Suppressor macrophage (primary cell): ENCODE measurements around the gene WDR49.

Experiments
- DNase-seq, 4 experiments: peaks; one replicate each; pipeline ENCODE4 v3.0.0-alpha.2; 2020 to 2022

Gene WDR49

DNA sequence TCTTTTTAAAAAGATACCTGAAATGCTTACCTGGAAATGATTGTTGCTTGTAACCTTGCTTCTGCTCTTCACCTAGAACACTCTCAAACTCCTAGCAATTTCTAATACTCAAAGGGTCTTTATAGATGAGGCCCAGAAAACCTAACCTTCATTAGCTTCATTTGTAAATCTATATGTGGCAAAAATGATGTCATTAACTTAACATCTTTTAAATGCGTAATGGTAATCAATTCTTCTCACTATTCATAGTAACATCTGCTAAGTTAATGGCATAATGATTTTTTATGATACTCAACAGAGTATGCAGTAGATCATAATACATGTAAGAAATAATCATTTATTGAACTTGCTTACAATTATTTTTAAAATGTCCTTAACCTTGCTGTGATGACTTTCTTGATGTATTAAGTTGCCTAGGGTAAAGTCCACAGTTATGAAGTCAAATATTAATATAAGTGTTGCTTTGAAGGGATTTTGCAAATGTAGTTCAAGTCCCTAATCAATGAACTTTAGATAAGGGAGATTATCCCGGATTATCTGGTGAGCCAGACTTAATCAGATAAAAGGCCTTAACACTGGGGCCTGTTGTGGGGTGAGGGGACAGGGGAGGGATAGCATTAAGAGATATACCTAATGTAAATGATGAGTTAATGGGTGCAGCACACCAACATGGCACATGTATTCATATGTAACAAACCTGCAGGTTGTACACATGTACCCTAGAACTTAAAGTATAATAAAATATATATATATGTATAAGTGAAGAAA, 169.8 kb downstream of the WDR49 start:
- no peak for DNase-seq

DNA sequence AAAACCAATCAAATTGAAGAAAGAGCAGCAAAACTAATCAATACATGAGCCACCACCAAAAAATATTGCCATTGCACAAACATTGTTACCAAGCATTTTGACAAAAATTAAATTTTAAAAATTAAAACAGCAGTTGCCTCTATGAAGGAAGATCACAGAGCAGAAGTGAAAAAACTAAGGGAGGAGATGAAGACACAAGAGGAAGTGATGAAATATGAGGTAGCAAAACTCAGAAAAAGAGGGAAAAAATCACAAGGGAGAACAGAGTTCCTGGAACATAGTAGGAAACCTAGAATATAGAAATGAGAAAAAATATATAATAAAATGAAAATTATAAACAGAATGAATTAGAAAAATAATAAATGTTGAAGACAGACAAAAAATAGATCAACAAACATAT, 172.6 kb downstream of the WDR49 start:
- peak in 2 of 4 experiments; percentile 39 to 55 for DNase-seq

DNA sequence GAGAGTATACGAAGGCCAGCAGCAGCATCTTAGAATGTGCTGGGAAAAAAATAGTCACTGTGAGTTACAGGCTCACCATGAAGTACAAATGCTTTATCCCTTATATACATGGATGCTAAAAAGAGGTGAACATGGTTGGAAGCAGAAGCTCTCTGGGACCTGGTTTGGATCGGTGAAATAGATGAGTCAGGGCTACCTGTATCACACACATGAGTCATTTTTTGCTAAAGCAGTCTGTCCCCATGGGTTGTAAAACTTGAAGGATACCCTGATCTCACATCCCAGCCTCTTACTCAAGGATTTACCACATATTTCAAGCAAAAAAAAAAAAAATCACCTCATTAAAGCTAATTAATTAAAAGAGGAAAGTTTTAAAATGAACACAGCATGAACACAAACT, 173.0 kb downstream of the WDR49 start:
- DNase-seq = no peak

DNA sequence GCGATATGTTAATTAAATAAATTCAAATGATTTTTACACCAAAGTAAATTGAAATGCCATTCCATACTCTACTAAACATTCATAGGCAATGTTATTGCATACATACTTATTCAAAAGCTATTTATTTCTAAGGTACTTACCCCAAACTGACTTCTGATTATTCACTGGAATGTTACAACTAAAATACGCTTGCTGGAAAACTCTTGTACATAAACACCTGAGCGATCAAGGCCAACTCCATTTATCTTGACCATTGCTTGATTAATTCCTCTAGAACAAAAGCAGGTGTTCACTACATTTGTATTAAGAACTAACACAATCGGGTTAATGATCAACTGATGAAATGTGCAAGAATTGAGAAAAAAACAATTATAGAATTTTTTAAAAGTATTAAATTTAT, 179.9 kb downstream of the WDR49 start, which contains the start of gene SERPINI2:
TSS of gene SERPINI2 (minus strand) at position 180 of the 400 bp plus-strand sequence. CDS start 2,208 bp downstream, outside the sequence.
- no peak for DNase-seq

DNA sequence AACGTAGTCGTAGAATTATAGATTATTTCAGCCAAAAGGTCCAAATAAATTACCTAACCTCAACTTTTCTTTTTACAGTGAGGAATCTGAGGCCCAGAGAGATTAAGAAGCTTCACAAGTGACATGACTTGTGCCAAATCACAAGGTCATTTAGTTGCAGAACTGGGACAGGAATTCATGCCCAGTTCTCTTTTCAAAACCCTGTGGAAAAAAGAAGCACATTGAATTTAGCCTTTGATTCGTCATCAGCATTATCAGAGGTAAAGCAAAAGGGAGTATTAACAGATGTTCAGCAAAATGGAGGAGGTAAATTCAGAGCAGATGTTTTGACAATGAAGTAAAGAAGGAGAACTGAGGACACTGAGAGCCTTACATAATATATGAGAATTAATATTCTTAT, 184.4 kb downstream of the WDR49 start:
- DNase-seq = no peak

DNA sequence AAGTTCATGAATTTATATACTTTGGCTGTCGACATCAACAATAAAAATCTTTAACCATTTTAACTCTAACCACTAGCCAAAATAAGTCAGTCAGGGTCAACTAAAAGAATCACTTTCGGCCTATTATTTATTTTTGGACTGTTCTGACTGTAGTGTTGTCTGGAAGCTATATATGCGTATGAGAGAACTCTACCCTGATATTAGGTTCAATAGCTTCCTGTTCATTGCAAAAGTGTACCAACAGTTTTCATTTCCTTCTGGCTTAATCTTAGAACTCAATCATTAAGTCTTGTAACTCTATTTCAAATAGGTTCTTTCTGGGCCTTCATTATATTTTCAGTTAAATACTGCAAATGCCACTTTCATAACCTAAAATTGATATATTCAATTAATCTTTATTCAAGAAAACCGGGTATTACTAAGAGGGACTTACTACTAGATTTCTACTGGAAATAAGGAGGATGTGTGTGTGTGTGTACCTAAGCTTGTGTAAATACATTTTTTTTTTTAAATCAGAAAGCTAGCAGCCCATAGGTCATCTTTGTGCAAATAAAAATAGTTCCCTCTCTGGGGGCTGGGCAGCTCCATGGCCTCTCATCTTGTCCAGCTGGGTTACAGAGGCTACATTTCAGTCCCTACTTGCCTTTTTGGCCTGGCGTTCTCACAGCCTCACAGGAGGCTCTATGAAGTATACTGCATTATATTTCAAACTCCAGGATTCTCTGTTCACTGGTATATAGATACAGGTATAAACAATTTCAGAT, 185.7 kb downstream of the WDR49 start:
- DNase-seq = no peak

DNA sequence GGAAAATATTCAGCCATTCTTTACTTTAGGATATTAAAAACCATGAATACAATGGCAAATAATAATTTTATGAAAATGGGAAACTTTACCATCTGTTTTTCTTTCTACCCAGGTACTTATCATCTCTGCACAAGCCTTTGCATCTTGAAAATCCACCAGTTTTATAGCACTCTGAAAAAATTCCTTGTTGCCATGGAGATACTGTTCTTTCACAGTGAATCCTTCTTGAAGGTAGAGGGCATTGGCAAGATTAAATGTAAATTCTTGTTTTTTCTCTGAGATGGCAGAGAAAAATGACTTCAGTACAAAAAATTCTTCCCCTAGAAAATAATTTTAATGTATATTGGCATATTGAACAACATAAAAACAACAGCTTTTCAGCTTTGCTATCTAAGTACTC, 186.8 kb downstream of the WDR49 start:
- no peak for DNase-seq

DNA sequence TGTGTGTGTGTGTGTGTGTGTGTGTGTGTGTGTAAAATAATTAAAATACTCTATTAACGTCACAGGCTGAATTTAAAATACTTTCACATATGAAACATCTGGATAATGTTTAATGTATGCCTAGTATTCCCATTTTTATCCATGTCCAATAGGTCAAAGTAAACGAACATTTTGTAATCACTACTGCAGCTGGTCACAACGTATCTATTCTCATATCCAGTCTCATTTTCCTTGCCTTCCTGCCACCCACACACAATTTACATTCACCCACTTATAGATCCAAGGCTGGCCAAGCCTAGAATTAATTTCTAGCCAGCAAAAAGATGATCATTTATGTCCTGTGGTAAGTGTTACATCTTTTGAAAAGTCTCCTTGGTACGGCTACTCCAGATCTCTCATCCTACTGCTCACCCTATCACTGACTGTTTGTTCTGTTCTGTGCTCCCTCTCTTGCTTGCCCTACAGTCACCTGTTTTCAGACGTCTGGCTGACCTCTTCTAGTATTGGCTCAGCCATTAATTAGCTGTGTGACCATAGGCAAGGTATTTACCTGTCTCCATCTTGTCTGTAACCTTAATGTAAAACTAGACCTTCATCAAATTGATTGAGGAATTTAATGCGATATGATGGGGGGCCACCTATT, 197.5 kb downstream of the WDR49 start:
- no peak for DNase-seq

DNA sequence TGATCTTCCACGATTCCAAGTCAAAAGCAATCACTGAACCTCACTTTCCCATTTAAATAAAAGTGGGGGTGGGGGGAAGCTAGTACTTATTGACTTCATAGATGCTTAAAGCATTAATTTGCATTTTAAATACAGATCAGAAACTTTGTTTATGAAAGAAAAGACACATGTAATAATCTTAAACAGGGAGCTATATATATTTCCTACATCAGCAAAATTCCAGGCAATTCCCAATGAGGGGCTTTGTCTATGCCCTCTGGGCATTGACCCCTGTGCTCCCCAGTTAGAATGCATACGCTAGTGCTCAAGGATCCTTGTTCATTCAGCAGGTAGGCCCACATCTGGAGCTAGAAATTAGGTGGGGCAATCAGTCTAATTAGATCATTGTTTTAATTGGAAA, 199.9 kb downstream of the WDR49 start:
- DNase-seq = no peak

DNA sequence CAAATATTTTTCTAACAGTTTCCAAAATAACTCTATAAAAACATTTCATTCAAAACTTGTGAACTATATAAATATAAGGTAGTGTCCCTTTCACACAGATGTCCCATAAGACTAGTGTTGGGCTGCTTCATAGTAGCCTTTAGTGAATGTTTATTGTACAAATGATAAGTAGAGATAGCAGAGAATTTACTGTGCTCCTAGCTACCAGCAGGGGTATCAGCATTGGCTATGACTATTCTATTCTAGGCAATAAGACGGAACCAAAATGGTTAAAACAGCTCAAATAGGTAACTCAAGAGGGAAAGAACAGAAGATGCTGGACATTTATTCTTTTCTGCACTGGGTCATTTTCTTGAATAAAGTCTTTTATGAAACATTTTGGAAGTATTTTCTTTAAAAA, 202.5 kb downstream of the WDR49 start:
- no peak for DNase-seq

DNA sequence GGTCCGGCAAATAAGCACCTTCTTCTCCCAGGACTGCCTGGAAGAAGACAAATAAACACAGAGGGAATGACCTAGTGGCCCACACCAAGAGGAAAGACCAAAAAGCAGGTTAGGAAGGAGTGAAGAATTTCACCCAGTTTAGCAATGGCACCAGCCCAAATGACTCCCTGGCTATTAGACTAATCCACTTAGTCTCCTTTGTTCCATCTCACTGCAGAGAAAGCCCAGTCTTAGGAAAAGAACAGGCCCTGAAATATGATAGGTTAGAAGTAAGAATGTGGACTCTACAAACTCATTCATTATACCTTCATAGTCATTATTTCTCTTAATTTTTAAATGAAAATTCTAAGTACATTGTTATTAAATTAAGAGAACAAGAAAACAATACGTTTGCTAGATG, 203.1 kb downstream of the WDR49 start:
- no peak for DNase-seq

DNA sequence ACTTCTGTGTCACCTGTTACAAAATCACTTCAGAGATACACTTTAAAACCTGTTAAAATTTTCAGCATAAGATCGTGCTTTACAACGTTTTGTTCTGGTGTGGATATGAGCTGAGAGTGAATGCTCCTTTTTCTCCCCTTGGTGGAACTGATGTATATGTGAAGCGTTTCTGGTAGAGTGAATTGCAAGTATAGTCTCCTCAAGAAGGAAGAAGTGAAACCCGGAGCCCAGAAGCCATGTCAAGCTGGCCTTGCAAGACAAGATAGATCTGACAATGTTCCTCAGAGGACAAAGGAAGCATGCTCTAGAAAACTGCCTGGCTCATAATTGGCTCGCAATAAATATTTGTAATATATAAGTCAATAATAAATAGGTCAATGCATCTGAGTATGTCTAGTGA, 203.5 kb downstream of the WDR49 start:
- DNase-seq = peak; percentile 17 to 66 (median 32)

DNA sequence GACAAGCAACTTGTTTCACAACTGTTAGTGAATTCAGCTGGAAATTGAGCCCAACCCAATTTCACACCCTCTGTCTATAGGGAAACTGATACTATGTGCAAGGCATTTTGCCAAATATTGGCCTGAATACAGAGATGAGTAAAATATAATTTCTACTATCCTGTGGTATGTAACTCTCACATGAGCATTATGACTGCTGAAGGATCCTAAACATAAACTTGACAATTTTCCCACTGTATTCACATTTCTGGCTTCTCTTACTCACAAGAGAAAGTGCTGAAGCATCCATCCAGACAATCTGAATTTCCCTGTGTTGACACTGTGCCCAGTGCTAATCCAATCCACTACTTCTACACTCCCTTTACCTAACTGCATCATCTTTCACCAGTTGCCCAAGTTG, 208.3 kb downstream of the WDR49 start:
- no peak for DNase-seq

DNA sequence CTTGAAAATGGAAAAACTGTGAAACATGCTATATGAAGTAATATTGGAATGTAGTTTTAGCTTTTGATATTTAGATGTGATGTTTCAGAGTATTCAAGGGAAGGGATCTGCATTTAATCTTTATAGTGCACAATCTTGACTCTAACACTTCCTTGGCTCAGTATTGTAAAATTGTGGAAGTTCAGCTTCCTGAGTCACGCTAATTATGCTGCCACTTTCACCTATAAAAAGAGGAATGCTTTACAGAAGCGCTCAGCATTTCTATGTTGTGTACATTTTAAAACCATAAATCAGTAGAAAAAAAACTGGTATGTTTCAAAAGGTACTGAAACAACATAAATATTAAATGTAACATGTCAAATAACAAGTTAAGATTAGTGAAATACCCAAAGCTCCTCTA, 212.5 kb downstream of the WDR49 start:
- DNase-seq = peak; percentile 2 to 55 (median 17)

DNA sequence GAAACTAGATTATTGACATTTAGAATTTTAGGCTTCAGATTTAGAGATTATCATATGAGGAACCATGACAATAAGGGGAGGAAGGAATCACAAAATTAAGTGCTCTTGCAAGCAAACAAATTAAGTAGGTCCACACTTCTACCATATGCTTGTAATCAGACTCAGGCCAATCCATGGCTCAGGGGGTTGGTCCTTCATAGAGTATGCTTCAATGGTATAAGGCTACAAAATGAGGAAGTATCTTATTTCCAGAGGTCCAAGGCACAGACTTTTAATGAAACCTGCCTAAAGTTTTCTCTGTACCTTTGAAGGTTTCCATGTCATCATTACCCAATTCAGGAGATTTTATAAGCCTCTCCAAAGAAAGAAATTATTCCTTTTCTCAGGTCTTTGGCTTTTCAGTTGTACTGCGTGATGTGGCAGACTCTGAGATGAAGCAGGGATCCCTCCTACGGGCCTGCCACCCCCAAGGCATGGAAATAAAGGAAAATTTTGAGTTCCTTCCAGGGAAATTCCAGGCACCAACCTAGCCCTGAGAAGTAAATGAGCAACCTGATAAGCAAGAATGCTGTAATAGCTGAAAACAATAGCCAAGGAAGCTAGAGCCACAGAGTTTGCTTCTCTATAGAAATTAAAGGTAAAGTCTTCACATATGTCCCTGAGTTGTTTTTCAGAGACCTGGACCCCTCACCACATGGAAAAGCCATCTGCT, 216.2 kb downstream of the WDR49 start:
- DNase-seq = no peak
